ENCODE results near the gene APRT.
"Not testable (repeated sequence)": the region's sequence is repeated elsewhere in the genome, so short reads cannot be mapped to it uniquely, and the experiment has no call there.

APRT gene

GRCh38 chr16:88785106-88785924 lies 26.4 kb downstream of the APRT start, which contains the start of gene PIEZO1:
Gene PIEZO1 (minus strand): TSS chr16:88785220. CDS start chr16:88784964, 256 bp downstream.
- peak; percentile 80 to 89 for DNase-seq

GRCh38 chr16:88784856-88785105 lies 26.9 kb downstream of the APRT start:
- DNase-seq, result no peak

GRCh38 chr16:88784074-88784855 lies 27.5 kb downstream of the APRT start:
- peak in 1 of 2 donors; percentile 55 for DNase-seq

- no peak for DNase-seq
Observed at GRCh38 chr16:88783391-88784073, 28.2 kb downstream of the APRT start.

- no peak for DNase-seq
Observed at GRCh38 chr16:88782454-88783390, 29.0 kb downstream of the APRT start.

- DNase-seq, result peak; percentile 67 to 75
Observed at GRCh38 chr16:88781140-88782077, 30.3 kb downstream of the APRT start.

- no peak for DNase-seq
Observed at GRCh38 chr16:88780142-88781062, 31.3 kb downstream of the APRT start.

GRCh38 chr16:88779406-88780141 lies 32.2 kb downstream of the APRT start:
- DNase-seq, result no peak

GRCh38 chr16:88778541-88779065 lies 33.1 kb downstream of the APRT start:
- DNase-seq, result no peak

GRCh38 chr16:88778271-88778525 lies 33.5 kb downstream of the APRT start:
- no peak for DNase-seq

- DNase-seq, result no peak
Observed at GRCh38 chr16:88777471-88778270, 34.1 kb downstream of the APRT start.

- DNase-seq, result no peak
Observed at GRCh38 chr16:88775825-88776224, 35.9 kb downstream of the APRT start.

- DNase-seq, result no peak
Observed at GRCh38 chr16:88774544-88775393, 37.0 kb downstream of the APRT start.

GRCh38 chr16:88773812-88774291 lies 37.9 kb downstream of the APRT start:
- peak in 1 of 2 donors; percentile 41 for DNase-seq

- no peak for DNase-seq
Observed at GRCh38 chr16:88772871-88773811, 38.6 kb downstream of the APRT start.

GRCh38 chr16:88771781-88772180 lies 39.9 kb downstream of the APRT start:
- DNase-seq, result not testable (repeated sequence)
